Measurements from ENCODE around the gene EPHA4. TPM values are rescaled to one million over a fixed set of nuclear protein-coding genes. Genes with fewer than 3 reads are reported as not detected.

The EPHA4 gene
- total and polyA plus RNA-seq, 9 donors = 11.3 to 39.3 (median 24.9) TPM

DNA sequence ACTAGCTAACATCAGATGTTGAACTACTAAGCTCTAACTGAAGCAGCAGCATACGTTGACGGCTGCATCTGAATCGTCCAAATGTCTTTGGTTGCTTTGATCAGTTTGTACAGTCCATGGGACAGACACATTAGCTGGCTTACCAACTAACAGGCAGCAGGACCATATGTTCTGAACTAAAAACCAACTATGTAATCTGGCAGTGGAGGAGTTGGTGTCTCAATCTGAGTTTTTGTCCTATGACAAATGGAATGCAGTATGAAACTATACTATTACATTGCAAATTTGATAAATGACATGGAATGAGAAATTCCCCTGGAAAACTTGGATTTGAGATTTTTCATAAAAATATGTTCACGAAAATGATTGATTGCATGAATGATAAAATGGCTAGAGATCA lies 79.5 kb downstream of the EPHA4 start:
- WGBS, 3 donors = 83 to 92% (median 91%) methylated on average over 4 of the region's 4 CpGs
- no peak overlapping the region for H3K27ac ChIP-seq
- H3K9me3 ChIP-seq = no peaks in the 10 kb centered on the region
- no peak overlapping the region for H3K4me3 ChIP-seq
- H3K4me1 ChIP-seq (ENCODE audit: insufficient read depth) = no peaks in the 10 kb centered on the region
- intact Hi-C loops (cut with DNase I) = no loop called here
- H3K27me3 ChIP-seq = no peaks in the 10 kb centered on the region
- TF ChIP-seq EP300 (IDR thresholded peaks at IDR 0.05) = no peak
- no peak for TF ChIP-seq POLR2A (IDR thresholded peaks at IDR 0.05)
- no peak for DNase-seq
- H3K36me3 ChIP-seq = no peaks in the 10 kb centered on the region

DNA sequence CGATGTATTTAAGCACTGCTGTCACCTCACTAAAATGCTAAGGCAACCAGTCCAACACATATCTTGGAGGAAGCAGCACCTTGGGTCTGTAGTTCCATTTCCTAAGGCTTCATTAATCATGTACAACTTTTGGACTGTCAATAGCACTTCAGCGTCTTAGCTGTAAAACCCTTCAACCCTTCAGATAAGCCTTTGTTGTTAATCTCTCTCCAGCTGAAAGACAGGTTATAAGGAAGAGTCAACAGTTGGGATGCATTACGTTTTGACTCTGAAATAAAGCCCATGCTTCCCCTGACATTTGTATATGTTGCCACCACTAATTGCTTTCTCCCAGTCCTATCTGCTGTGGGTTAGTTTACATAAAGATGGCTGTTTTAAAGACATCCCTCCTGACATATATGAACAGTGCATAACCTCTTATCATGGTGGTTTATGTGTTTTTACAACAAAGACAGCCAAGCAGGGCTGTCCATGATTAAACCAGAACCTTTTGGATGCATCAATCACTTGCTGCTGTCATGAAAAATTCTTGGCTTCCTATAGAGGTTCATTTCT lies 81.5 kb downstream of the EPHA4 start:
- intact Hi-C loops (cut with DNase I) = no loop called here
- TF ChIP-seq POLR2A (IDR thresholded peaks at IDR 0.05) (no peak), EP300 (IDR thresholded peaks at IDR 0.05) (no peak)
- TF ChIP-seq, protein P1, sequence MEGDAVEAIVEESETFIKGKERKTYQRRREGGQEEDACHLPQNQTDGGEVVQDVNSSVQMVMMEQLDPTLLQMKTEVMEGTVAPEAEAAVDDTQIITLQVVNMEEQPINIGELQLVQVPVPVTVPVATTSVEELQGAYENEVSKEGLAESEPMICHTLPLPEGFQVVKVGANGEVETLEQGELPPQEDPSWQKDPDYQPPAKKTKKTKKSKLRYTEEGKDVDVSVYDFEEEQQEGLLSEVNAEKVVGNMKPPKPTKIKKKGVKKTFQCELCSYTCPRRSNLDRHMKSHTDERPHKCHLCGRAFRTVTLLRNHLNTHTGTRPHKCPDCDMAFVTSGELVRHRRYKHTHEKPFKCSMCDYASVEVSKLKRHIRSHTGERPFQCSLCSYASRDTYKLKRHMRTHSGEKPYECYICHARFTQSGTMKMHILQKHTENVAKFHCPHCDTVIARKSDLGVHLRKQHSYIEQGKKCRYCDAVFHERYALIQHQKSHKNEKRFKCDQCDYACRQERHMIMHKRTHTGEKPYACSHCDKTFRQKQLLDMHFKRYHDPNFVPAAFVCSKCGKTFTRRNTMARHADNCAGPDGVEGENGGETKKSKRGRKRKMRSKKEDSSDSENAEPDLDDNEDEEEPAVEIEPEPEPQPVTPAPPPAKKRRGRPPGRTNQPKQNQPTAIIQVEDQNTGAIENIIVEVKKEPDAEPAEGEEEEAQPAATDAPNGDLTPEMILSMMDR (IDR thresholded peaks at IDR 0.05) = no peak
- H3K9me3 ChIP-seq = no peaks in the 10 kb centered on the region
- WGBS, 3 donors = 63 to 66% (median 65%) methylated on average over 3 of the region's 3 CpGs
- no peaks in the 10 kb centered on the region for H3K27me3 ChIP-seq
- no peak for DNase-seq
- H3K4me1 ChIP-seq (ENCODE audit: insufficient read depth) = no peaks in the 10 kb centered on the region
- H3K36me3 ChIP-seq = no peaks in the 10 kb centered on the region
- no peak overlapping the region for H3K4me3 ChIP-seq
- no peak overlapping the region for H3K27ac ChIP-seq

DNA sequence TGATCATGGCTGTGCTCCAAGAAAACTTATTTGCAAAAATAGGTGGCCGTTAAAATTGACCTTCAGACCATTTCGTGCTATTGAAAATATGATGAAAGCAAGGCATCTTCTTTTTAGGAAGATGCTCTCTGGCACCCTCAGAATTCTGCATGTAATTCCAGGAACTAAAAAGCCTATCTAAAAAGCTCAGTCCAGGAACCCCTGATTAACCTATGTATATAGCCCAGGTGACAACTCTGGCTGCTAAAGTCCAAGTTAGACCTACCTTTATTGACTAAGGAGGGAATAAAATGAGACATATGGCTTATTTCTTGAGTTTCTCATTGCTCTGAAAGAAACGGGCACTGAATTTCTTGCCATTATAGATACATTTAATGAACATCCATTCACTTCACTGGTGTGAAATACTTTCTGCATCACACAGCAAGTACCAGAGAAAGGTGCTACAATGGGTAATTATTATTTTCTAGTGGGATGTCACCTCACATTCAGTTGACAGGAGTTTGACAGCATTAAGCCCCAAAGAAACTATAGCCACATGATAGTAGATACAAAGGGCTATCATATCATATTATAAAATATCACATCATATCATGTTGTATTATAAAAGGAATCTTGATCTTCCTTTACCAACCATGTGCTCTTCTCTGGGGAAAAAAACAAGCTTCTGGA lies 83.8 kb downstream of the EPHA4 start:
- no peak for DNase-seq
- TF ChIP-seq EP300 (IDR thresholded peaks at IDR 0.05) = no peak
- TF ChIP-seq POLR2A (IDR thresholded peaks at IDR 0.05) = no peak
- TF ChIP-seq, protein P1 (IDR thresholded peaks at IDR 0.05) = no peak
- intact Hi-C loops (cut with DNase I) = no loop called here
- Histone ChIP-seq H3K27me3 (no peaks in the 10 kb centered on the region), H3K9me3 (no peaks in the 10 kb centered on the region), H3K36me3 (no peaks in the 10 kb centered on the region), H3K27ac (no peak overlapping the region), H3K4me1 (ENCODE audit: insufficient read depth) (no peaks in the 10 kb centered on the region), H3K4me3 (no peak overlapping the region)
- WGBS, 3 donors = 72 to 80% (median 73%) methylated on average over 3 of the region's 3 CpGs

DNA sequence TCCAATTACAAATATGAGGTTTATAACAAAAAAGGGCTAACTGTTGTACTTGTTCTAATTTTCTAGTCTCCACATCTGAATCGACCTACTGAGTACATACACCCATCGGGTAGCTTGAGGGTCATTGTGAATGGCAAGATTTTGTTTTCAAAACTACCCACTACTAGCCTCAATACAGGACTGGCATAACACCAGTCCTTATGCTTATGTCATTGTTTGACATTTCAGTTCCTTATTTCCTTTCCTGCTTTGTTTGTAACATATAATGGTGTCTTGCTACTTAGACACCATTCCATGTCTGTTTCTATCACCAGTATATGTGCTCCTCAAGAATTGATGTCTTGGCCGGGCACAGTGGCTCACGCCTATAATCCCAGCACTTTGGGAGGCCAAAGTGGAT lies 86.0 kb downstream of the EPHA4 start:
- WGBS, 3 donors = 90 to 97% (median 94%) methylated on average over 4 of the region's 4 CpGs
- TF ChIP-seq, protein P1 (IDR thresholded peaks at IDR 0.05) = no peak
- TF ChIP-seq POLR2A (IDR thresholded peaks at IDR 0.05) (no peak), EP300 (IDR thresholded peaks at IDR 0.05) (no peak)
- Histone ChIP-seq H3K4me3 (no peak overlapping the region), H3K36me3 (no peaks in the 10 kb centered on the region), H3K27me3 (no peaks in the 10 kb centered on the region), H3K9me3 (no peaks in the 10 kb centered on the region), H3K27ac (no peak overlapping the region), H3K4me1 (ENCODE audit: insufficient read depth) (no peaks in the 10 kb centered on the region)
- intact Hi-C loops (cut with DNase I) = no loop called here
- DNase-seq = no peak

DNA sequence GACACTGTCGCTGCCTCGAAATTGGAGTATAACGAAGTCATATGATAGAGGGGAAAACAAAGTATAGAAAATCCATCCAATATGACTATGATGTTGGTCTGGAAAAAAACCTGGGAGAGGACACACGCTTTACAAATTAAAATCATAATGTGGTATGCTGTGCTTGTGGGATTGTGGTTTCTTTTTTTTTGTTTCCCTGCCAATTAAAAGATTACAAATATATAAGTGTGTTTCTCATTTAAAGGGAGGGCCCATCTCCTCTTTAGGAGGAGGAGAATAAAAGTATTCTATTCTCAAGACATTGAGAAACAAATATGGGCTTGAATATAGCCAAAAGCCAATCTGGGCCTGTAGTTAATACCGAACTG lies 86.6 kb downstream of the EPHA4 start:
- no peak for TF ChIP-seq EP300 (IDR thresholded peaks at IDR 0.05)
- TF ChIP-seq, protein P1 (IDR thresholded peaks at IDR 0.05) = no peak
- H3K4me3 ChIP-seq = no peak overlapping the region
- no peak for DNase-seq
- no peak overlapping the region for H3K27ac ChIP-seq
- intact Hi-C loops (cut with DNase I) = no loop called here
- H3K27me3 ChIP-seq = no peaks in the 10 kb centered on the region
- H3K9me3 ChIP-seq = no peaks in the 10 kb centered on the region
- no peaks in the 10 kb centered on the region for H3K36me3 ChIP-seq
- 94 to 97% (median 95%) methylated on average over 5 of the region's 5 CpGs for WGBS, 3 donors
- H3K4me1 ChIP-seq (ENCODE audit: insufficient read depth) = no peaks in the 10 kb centered on the region

Measured in ovary (tissue), 9 donors.